Prostate gland (tissue), 2 donors: ENCODE data around the gene DMRT2.

Experiments
- CTCF ChIP-seq, 4 experiments: fragments of 200-600 bp in 2 of 4; fragments of 450-650 bp in 2 of 4; sonication (generic) in 2 of 4; IDR thresholded peaks; 1 replicate in 3 of 4; 2 replicates in 1 of 4; pipeline ENCODE4 v1.5.1; 2016 to 2019; ENCODE audit warnings: antibody characterized with exemption in 4 of 4, mild to moderate bottlenecking in 2 of 4, moderate library complexity in 2 of 4
- POLR2AphosphoS5 ChIP-seq: sonication (generic); formaldehyde crosslinking; IDR thresholded peaks from one replicate; pipeline ENCODE4 v1.6.1; 2017; ENCODE audit warnings: antibody characterized with exemption

- TF ChIP-seq CTCF (IDR thresholded peaks at IDR 0.05) (no peak), POLR2AphosphoS5 (no peak)
Measured at GRCh38 chr9:1048811-1049210, 1.3 kb upstream of the DMRT2 start.
